GM19395 (cell line): ENCODE measurements around the gene MEG3.

Source experiments
- ATAC-seq: cut with Tn5 transposase; IDR thresholded peaks from one replicate; pipeline ENCODE4 v1.9.1; 2021; ENCODE audit warnings: mild to moderate bottlenecking, moderate library complexity; ENCODE audit not compliant: unreplicated experiment

MEG3 gene

GRCh38 chr14:100878271-100879146 lies 52.6 kb downstream of the MEG3 start:
- ATAC-seq, result no peak

GRCh38 chr14:100879194-100879593 lies 53.3 kb downstream of the MEG3 start:
- no peak for ATAC-seq

DNA sequence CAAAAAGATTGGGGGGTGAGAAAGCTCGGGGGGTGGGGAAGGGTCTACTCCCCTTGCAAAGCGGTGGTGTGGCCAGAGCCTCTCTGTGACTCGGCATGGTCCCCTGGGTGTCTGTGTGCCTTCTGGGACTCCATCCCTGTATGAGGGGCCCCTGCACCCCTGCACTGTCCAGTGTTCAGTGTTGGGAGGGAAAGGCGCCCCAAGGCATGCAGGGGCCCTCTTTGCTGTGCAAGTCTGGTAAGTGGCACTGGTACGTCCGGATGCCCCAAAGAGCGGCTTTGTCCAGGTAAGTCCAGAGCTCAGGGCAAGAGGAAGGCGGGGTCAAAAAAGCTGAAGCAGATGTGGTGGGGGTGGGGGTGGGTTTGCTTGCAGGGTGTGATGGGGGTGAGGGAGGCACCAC lies 53.9 kb downstream of the MEG3 start:
- no peak for ATAC-seq

- ATAC-seq, result no peak
Observed at GRCh38 chr14:100880271-100881101, 54.6 kb downstream of the MEG3 start.

GRCh38 chr14:100881211-100882025 lies 55.5 kb downstream of the MEG3 start:
- no peak for ATAC-seq

GRCh38 chr14:100882026-100882967 lies 56.4 kb downstream of the MEG3 start:
- no peak for ATAC-seq

GRCh38 chr14:100882991-100883788 lies 57.3 kb downstream of the MEG3 start:
- ATAC-seq, result no peak

DNA sequence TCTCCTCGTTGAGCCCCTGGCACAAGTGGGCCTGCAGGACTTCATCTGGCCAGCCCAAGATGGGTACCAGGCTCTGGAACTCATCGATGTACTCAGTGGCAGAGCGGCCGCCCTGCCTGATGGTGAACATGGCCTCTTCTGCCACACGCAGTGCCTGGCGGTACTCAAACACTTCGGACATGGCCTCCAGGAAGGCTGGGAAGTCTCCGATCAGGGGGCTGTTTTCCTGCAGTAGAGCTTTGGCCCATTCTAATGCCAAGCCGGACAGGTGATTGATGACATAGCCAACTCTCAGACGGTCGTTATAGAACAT lies 57.8 kb downstream of the MEG3 start:
- no peak for ATAC-seq

DNA sequence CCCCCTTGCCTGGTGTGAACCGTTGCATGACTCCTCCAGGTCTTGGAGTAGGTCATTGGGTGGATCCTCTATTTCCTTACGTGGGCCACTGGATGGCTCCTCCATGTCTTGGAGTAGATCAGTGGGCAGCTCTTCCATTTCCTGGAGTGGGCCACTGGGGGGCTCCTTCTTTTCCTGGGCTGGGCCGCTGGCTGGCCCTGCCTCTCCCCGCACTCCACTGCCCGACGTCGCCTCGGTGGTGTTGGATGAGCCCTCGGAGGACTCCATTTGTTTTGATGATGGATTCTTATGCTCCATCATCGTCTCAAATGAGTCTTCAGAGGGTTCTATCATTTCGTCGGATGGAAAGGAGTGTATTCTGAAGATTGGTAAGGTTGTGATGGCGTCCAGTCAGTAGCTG lies 58.5 kb downstream of the MEG3 start:
- no peak for ATAC-seq

- ATAC-seq, result no peak
Observed at GRCh38 chr14:100885196-100885595, 59.3 kb downstream of the MEG3 start.

GRCh38 chr14:100885617-100886016 lies 59.7 kb downstream of the MEG3 start:
- ATAC-seq, result no peak

DNA sequence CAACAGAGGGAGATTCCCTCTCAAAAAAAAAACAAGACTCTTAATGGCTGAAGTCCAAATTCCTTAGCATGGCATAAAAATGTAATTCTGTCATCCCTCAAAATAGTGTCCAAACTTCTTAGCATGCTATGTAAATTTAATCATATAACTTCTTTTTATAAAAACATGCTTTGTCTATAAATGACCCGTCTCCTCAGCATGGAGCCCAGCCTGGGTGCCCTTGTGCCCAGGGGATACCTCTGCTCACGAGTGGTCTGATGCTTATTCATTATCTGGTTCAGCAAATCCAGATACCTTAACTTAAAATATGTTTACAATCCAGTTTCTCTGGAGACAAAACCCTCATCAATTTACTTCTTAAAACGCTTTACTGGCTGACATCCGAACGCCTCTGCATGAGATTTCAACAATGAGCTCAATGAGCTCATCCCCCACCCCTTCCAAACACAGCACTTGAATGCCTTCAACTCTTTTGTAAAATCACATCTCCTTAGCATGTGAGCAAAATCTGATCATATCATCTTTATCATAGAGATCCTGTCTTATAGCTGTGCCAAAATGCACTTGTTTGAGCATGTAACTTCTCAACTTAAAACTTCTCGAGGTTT lies 61.9 kb downstream of the MEG3 start:
- ATAC-seq, result no peak

DNA sequence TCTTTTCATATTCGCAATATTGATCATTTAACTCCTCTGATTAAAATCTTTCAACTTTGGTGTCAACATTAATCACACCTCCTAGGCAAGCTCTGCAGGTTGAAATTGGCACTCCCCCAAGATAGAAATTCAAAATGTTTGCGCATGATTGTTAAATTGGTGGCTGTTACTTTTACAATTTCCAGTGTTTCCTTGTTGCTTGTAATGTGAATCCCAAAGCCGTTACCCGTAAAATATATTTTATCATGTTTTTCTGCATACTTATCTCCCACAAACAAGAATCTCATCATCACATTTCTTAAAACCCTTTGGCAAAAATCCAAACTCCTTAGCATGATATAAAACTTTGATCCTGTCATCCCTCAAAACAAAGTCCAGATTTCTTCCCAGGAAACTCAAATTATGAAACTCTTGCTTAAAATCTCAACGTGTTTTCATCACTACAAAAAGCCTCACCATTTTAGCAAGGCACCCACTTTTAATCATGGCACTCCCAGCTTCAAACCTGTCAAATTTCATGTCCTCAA lies 62.9 kb downstream of the MEG3 start:
- no peak for ATAC-seq

GRCh38 chr14:100889641-100890040 lies 63.7 kb downstream of the MEG3 start:
- ATAC-seq, result no peak

DNA sequence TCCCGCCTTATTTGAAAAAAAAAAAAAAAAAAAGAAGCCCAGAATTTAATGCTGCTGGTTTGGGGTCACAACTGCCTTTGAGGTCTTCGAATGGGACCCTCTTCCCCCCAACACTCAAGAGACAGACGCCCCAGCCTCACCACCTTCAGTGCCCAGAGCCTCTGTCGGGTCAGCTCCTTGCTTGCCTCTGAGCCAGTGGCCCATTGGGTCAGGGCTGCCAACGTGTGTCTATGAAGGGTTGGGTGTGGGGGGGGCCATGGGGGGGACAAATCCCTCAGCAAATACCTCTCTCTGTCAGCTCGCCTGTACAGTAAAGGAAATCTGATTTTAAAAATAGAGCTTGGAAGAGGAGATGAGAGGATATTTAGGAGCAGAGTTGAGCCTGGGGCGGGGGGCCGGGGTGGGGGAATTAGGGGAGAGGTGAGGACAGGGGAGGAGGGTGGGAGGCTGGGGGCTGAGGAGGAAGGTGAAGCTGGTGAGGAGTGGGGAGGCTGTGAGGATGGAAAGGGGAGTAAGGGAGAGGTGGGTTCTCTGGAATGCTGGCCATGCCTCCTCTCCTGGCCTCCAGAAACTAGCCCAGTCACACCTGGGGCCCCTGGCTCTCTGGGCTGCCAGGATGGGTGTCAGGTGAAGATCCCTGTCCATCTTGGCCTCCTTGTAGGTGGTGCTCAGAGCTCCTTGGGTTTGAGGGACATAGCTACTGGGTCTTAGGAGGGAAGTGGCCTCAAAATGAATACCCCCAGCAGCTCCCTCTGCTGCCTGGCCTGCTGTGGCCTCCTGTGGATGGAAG lies 64.3 kb downstream of the MEG3 start:
- no peak for ATAC-seq

GRCh38 chr14:100891051-100891450 lies 65.1 kb downstream of the MEG3 start:
- ATAC-seq, result no peak

DNA sequence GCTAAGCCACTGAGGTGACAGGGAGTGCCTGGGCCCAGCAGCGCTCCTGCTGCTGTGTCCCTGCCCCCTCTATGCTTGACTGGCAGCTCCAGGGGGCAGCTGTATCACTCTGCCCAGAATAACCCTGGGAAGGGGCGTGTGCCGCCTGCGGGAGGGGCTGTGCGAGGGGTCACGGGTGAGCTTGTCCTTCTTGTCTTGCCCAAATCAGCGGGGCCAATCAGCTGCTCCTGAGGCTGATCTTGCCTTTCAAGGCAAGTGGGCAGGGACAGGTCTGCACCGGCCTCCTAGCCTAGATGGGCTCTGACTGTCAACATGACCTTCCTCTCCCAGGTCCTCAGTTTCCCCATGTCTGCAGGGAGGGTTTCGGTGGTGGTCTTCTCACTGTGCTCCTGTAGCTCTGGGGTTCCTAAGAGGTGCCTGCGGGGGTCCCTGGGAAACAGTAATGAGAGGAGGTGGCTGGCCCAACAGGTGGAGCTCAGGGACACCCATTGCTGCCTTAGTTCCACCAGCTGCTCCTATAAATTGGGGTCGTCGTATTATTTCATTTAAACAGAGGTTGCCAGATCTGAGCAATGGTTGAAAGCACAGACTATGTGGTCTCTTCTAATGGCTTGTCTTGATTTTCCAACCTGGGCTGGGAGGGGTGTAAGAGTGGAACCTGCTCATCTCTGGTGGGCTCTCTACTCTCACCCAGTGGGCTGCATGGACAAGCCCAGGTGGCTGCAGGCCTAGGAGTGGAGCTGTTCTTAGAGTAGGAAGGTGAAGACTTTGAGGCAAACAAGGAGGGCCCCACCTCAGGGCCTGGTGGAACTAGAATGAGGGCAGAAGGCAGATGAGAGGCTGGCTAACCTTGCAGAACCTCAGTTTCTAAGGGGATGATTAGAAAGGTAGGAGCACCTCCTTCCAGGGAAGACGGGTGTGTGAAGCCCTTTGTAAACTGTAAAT lies 65.9 kb downstream of the MEG3 start:
- ATAC-seq, result no peak
